GM12878 (cell line): ENCODE data around the gene TMC5. TPM values are rescaled to one million over a fixed set of nuclear protein-coding genes. Genes with fewer than 3 reads are reported as not detected.

ENCODE experiments used
- ATAC-seq: fragments of 200-7000 bp; cut with Tn5 transposase; 3 replicates; pipeline ENCODE4 v1.9.1; 2020; ENCODE audit warnings: mild to moderate bottlenecking, moderate library complexity
- BruUV-seq: library from RNA; stranded (reverse); fragments of 400-500 nt; replicated peaks from 2 replicates; lab custom pipeline; 2021; lab: Mats Ljungman, UMichigan
- CTCF ChIA-PET: fragments of 300-600 bp; sonication (Branson Sonifier 250); formaldehyde crosslinking; extraction: SDS; loops from one replicate; lab custom pipeline; 2021; ENCODE audit warnings: inconsistent platforms; lab: Yijun Ruan, JAX
- POLR2A ChIA-PET: fragments of 350-600 bp; formaldehyde crosslinking; extraction: SDS; loops from one replicate; lab custom pipeline; 2021; ENCODE audit warnings: inconsistent platforms; lab: Charles Lee
- RAD21 ChIA-PET: fragments of 300-600 bp; sonication (Branson Sonifier 250); formaldehyde crosslinking; loops from one replicate; lab custom pipeline; 2023; ENCODE audit warnings: antibody characterized with exemption; ENCODE audit not compliant: unreplicated experiment; lab: Charles Lee
- SMC1A ChIA-PET: fragments of 300-600 bp; sonication (Branson Sonifier 250); formaldehyde crosslinking; loops from one replicate; lab custom pipeline; 2023; ENCODE audit not compliant: unreplicated experiment, uncharacterized antibody; lab: Charles Lee
- DNase-seq: peaks from one replicate; pipeline ENCODE4 v3.0.0-alpha.2; 2011; ENCODE audit warnings: low read depth, low spot score
- FAIRE-seq: peaks from 3 replicates; lab custom pipeline; 2011; peaks lifted over from hg19 to GRCh38; lab: Jason Lieb, UNC
- H2AFZ ChIP-seq: 2 replicates; pipeline ENCODE4 v1.6.0; 2011; ENCODE audit warnings: low read depth, low read length, control low read depth; ENCODE audit not compliant: control insufficient read depth
- H3K27ac ChIP-seq: 2 replicates; pipeline ENCODE4 v1.5.1; 2011; ENCODE audit warnings: control low read depth; ENCODE audit not compliant: control insufficient read depth, insufficient read depth
- H3K27me3 ChIP-seq, 2 experiments: replicated peaks in 1 of 2; 2 replicates each; pipeline versions ENCODE4 v1.6.0 to v1.6.1; 2011; ENCODE audit warnings: low read length in 1 of 2; ENCODE audit not compliant: control insufficient read depth in 2 of 2, insufficient read depth in 2 of 2
- H3K36me3 ChIP-seq, 2 experiments: 2 replicates each; pipeline ENCODE4 v1.5.1; 2011; ENCODE audit warnings: low read length in 1 of 2; ENCODE audit not compliant: control insufficient read depth in 2 of 2, insufficient read depth in 2 of 2
- H3K4me1 ChIP-seq: 2 replicates; pipeline ENCODE4 v1.6.1; 2011; ENCODE audit warnings: mild to moderate bottlenecking, low read length, moderate library complexity, mixed read lengths; ENCODE audit not compliant: control insufficient read depth, insufficient read depth
- H3K4me2 ChIP-seq: 2 replicates; pipeline ENCODE4 v1.6.0; 2011; ENCODE audit warnings: control low read depth; ENCODE audit not compliant: control insufficient read depth, insufficient read depth
- H3K4me3 ChIP-seq: fragments of 200-600 bp; sonication (generic); 2 replicates; pipeline ENCODE4 v1.5.1; 2016
- H3K79me2 ChIP-seq: 2 replicates; pipeline ENCODE4 v1.6.0; 2011; ENCODE audit warnings: low read length; ENCODE audit not compliant: control insufficient read depth, insufficient read depth
- H3K9ac ChIP-seq: 2 replicates; pipeline ENCODE4 v1.8.0; 2011; ENCODE audit warnings: low read length, control low read depth, mixed read lengths; ENCODE audit not compliant: control insufficient read depth, insufficient read depth
- H3K9me3 ChIP-seq: replicated peaks from 3 replicates; pipeline ENCODE4 v1.5.1; 2011; ENCODE audit warnings: mild to moderate bottlenecking, low read length; ENCODE audit not compliant: control insufficient read depth, insufficient read depth
- H4K20me1 ChIP-seq: 2 replicates; pipeline ENCODE4 v1.6.0; 2011; ENCODE audit not compliant: control insufficient read depth, insufficient read depth
- BHLHE40 ChIP-seq, 2 experiments: fragments of 450-650 bp in 1 of 2; IDR thresholded peaks; 2 replicates each; pipeline ENCODE4 v1.6.1; 2011 to 2017; ENCODE audit warnings: low read depth in 2 of 2, borderline replicate concordance in 1 of 2, improper control_type of control experiment in 1 of 2, low read length in 1 of 2, mild to moderate bottlenecking in 1 of 2
- CBFB ChIP-seq: IDR thresholded peaks from 2 replicates; pipeline ENCODE4 v1.6.1; 2016; ENCODE audit warnings: antibody characterized with exemption, low read depth
- MEF2B ChIP-seq: fragments of 450-650 bp; IDR thresholded peaks from 2 replicates; pipeline ENCODE4 v1.6.1; 2018; ENCODE audit warnings: mild to moderate bottlenecking, moderate library complexity; ENCODE audit not compliant: partially characterized antibody, poor library complexity, severe bottlenecking
- NRF1 ChIP-seq: conservative IDR thresholded peaks from 2 replicates; pipeline ENCODE4 v1.6.1; 2011; ENCODE audit warnings: mild to moderate bottlenecking, low read depth, low read length, improper control_type of control experiment
- RFX5 ChIP-seq: IDR thresholded peaks from 2 replicates; pipeline ENCODE4 v1.6.1; 2011; ENCODE audit warnings: low read depth, low read length, improper control_type of control experiment
- SP1 ChIP-seq: IDR thresholded peaks from one replicate; pipeline ENCODE4 v1.6.1; 2011; ENCODE audit warnings: low read depth, low read length
- SPI1 ChIP-seq: IDR thresholded peaks from 2 replicates; pipeline ENCODE4 v1.6.1; 2011; ENCODE audit warnings: low read depth, mild to moderate bottlenecking, low read length, moderate library complexity, borderline replicate concordance; ENCODE audit not compliant: insufficient read depth
- ZNF274 ChIP-seq: IDR thresholded peaks from one replicate; pipeline ENCODE4 v1.8.0; 2011; ENCODE audit not compliant: insufficient read length, insufficient read depth
- WGBS: methylation state at CpG from one replicate; pipeline ENCODE4 v1.1.6; 2016; ENCODE audit warnings: low lambda C conversion rate; ENCODE audit not compliant: insufficient replicate concordance, insufficient coverage; ENCODE audit errors: missing lambda C conversion rate; 5-methylcytosine and 5-hydroxymethylcytosine counted together
- in situ Hi-C: fragments of 300-500 bp; cut with MboI; formaldehyde crosslinking; loops from 9 replicates; pipeline ENCODE4 v1.14.3; 2018; ENCODE audit warnings: mixed read lengths
- intact Hi-C: fragments of 100-400 bp; cut with micrococcal nuclease; formaldehyde crosslinking; loops from one replicate; pipeline ENCODE4 v1.14.2; 2022; ENCODE audit not compliant: unreplicated experiment
- polyA plus RNA-seq, 11 experiments: library from polyadenylated mRNA; depleted of rRNA in 4 of 11; unstranded in 6 of 11; stranded (reverse) in 5 of 11; fragments of >200 nt; fragmentation: Nextera tagmentation in 4 of 11; fragmentation: Illumina TruSeq in 1 of 11; extraction: Ambion mirVana in 4 of 11; extraction: Trizol in 1 of 11; gene quantifications; 1 replicate in 1 of 11; 2 replicates in 10 of 11; pipeline versions ENCODE4 v1.2.1 to v1.2.3, GENCODE V29; 2011 to 2016; ENCODE audit warnings: inconsistent platforms in 2 of 11, missing spikeins in 2 of 11, low read depth in 1 of 11
- total RNA-seq, 4 experiments: library from RNA; depleted of rRNA in 3 of 4; stranded (reverse); fragments of >200 nt in 3 of 4; fragmentation: Illumina TruSeq in 1 of 4; extraction: Trizol in 1 of 4; gene quantifications; 2 replicates each; pipeline versions ENCODE4 v1.2.1 to v1.2.3, GENCODE V29; 2013 to 2021
- TF ChIP-seq, protein P1 (sequence below): fragments of 450-650 bp; IDR thresholded peaks from 2 replicates; pipeline ENCODE4 v1.6.1; 2016; ENCODE audit warnings: mild to moderate bottlenecking
- TF ChIP-seq, protein P2 (sequence below): fragments of 450-650 bp; IDR thresholded peaks from 2 replicates; pipeline ENCODE4 v1.6.1; 2017; ENCODE audit warnings: mild to moderate bottlenecking
- TF ChIP-seq, protein P3 (sequence below): fragments of 450-650 bp; IDR thresholded peaks from 2 replicates; pipeline ENCODE4 v1.6.1; 2016; ENCODE audit warnings: mild to moderate bottlenecking
- TF ChIP-seq, protein P4 (sequence below): IDR thresholded peaks from 2 replicates; pipeline ENCODE4 v1.6.1; 2011; ENCODE audit warnings: low read depth, mild to moderate bottlenecking, low read length, moderate library complexity, borderline replicate concordance; ENCODE audit errors: extremely low read depth
- TF ChIP-seq, protein P5 (sequence below), 3 experiments: IDR thresholded peaks in 2 of 3; conservative IDR thresholded peaks in 1 of 3; 2 replicates each; pipeline ENCODE4 v1.5.1; 2011; ENCODE audit warnings: low read depth in 3 of 3, low read length in 3 of 3, mild to moderate bottlenecking in 3 of 3, control low read depth in 2 of 3, moderate library complexity in 2 of 3, inconsistent platforms in 1 of 3, mixed read lengths in 1 of 3; ENCODE audit not compliant: control insufficient read depth in 2 of 3, insufficient read depth in 1 of 3; ENCODE audit errors: extremely low read depth in 1 of 3

TMC5 gene
- total and polyA plus RNA-seq, 10 of the 15 experiments (the other 5 are each of a cell fraction or from before 2014, with no cell fraction given), result 0.01 to 0.10 (median 0.07) TPM; not detected in 5

DNA sequence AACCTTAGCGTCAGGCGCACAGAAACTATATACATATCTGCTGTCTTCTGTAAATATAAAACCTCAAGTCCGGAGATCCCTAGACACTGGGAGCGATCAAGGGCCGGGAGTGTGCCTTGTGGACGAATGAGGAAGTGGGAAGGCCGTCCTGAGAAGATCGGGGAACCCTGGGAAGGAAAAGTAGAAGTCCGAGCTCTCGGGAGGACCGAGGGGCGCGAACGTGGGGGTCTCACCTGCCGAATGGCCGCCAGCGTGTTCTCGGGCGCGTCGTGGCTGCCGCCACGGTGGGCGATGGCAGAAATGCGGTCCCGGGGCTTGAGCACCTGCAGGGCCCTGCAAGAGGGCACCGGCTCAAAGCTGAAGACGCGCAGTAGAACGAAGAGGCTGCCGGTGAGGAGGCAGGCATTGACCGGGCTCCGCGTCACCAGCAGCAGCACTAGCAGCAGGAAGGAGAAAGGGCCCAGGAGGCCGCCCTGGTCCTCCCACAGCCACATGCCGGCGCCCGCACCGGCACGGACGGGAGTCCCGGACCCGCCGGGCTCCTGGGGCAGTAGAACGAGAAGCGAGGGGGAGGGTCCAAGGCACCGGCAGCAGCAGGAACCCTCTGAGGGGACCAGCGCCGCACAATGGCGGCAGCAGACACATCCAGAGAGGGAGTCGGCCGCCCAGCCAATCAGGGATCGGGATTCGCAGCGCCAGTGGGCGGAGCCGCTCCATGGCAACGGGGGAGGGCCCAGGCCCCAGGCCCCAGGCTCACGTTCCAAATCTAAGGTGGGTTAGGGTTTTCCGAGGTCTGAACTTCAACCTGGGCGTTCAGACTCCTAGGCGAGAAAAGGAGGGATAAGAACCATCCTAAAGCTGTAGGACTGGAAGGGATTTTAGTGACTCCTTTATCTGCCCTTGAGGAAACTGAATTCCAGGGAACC is 104.1 kb downstream of the TMC5 start, which contains the start of gene GDE1:
TSS of gene GDE1 (minus strand) at position 628 of the 926 bp plus-strand sequence. CDS start at position 494, 134 bp downstream.
- ChIA-PET POLR2A (interaction anchor here (0.7 to 2.1 kb wide), 3 partner anchors 9 to 36 kb away, joined by 3 to 6 read pairs (median 3); partner anchors contain the start of gene VPS35L), RAD21 (interaction anchor here (2.1 kb wide), 1 partner anchor 34 kb away, joined by 9 read pairs; the partner anchor contains the start of gene VPS35L), CTCF (interaction anchor here (0.7 to 4.5 kb wide), 2 partner anchors 19 to 308 kb away, joined by 4 to 23 read pairs; no protein-coding TSS in a partner anchor), SMC1A (interaction anchor here (0.7 to 1.4 kb wide), 2 partner anchors 11 to 34 kb away, joined by 3 read pairs; partner anchors contain the start of gene VPS35L)
- peak within 1 kb of the TSS; percentile 74 for H3K27ac ChIP-seq
- H4K20me1 ChIP-seq, result no peaks in the 10 kb centered on the region
- intact Hi-C loops, result loop anchor here (5.0 kb wide), 1 partner anchor 454 kb away; the partner anchor contains the start of gene COQ7
- peaks cover 66% of the 10 kb centered on the region for H3K79me2 ChIP-seq
- in situ Hi-C loops, result loop anchor here (10.0 kb wide), 1 partner anchor 727 kb away; the partner anchor contains the start of gene RPS15A
- H3K4me1 ChIP-seq, result peaks cover 14% of the 10 kb centered on the region
- no peaks in the 10 kb centered on the region for H3K27me3 ChIP-seq
- H3K9ac ChIP-seq, result peak within 1 kb of the TSS; percentile 83
- DNase-seq (peak; percentile 64), FAIRE-seq (peak; percentile 70), ATAC-seq (peak; percentile 77)
- peak within 1 kb of the TSS; percentile 87 for H2AFZ ChIP-seq
- peaks cover 0 to 4% of the 10 kb centered on the region in 2 experiments; a peak in 2 of 4 replicates for H3K36me3 ChIP-seq
- H3K4me2 ChIP-seq, result peak within 1 kb of the TSS; percentile 90
- peak within 1 kb of the TSS; percentile 81 for H3K4me3 ChIP-seq
- under 1% methylated on average over 52 of the region's 62 CpGs for WGBS
- H3K9me3 ChIP-seq, result no peaks in the 10 kb centered on the region
- no TSS peak for BruUV-seq
- TF ChIP-seq, protein P1, sequence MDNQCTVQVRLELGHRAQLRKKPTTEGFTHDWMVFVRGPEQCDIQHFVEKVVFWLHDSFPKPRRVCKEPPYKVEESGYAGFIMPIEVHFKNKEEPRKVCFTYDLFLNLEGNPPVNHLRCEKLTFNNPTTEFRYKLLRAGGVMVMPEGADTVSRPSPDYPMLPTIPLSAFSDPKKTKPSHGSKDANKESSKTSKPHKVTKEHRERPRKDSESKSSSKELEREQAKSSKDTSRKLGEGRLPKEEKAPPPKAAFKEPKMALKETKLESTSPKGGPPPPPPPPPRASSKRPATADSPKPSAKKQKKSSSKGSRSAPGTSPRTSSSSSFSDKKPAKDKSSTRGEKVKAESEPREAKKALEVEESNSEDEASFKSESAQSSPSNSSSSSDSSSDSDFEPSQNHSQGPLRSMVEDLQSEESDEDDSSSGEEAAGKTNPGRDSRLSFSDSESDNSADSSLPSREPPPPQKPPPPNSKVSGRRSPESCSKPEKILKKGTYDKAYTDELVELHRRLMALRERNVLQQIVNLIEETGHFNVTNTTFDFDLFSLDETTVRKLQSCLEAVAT, result no peak
- TF ChIP-seq ZNF274 (no peak), SP1 (peak; percentile 80), NRF1 (no peak), RFX5 (no peak), SPI1 (peak; percentile 75), MEF2B (no peak), CBFB (no peak), BHLHE40 (IDR thresholded peaks at IDR 0.05; ENCODE audit: borderline replicate concordance in 1 of 2, low read depth in 2 of 2, low read length in 1 of 2) (peak; percentile 87 to 91)
- TF ChIP-seq, protein P2, sequence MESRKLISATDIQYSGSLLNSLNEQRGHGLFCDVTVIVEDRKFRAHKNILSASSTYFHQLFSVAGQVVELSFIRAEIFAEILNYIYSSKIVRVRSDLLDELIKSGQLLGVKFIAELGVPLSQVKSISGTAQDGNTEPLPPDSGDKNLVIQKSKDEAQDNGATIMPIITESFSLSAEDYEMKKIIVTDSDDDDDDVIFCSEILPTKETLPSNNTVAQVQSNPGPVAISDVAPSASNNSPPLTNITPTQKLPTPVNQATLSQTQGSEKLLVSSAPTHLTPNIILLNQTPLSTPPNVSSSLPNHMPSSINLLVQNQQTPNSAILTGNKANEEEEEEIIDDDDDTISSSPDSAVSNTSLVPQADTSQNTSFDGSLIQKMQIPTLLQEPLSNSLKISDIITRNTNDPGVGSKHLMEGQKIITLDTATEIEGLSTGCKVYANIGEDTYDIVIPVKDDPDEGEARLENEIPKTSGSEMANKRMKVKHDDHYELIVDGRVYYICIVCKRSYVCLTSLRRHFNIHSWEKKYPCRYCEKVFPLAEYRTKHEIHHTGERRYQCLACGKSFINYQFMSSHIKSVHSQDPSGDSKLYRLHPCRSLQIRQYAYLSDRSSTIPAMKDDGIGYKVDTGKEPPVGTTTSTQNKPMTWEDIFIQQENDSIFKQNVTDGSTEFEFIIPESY, result no peak
- TF ChIP-seq, protein P3, sequence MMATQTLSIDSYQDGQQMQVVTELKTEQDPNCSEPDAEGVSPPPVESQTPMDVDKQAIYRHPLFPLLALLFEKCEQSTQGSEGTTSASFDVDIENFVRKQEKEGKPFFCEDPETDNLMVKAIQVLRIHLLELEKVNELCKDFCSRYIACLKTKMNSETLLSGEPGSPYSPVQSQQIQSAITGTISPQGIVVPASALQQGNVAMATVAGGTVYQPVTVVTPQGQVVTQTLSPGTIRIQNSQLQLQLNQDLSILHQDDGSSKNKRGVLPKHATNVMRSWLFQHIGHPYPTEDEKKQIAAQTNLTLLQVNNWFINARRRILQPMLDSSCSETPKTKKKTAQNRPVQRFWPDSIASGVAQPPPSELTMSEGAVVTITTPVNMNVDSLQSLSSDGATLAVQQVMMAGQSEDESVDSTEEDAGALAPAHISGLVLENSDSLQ, result peak; percentile 43; the same call in 1 of the 2 replicates
- TF ChIP-seq, protein P4, sequence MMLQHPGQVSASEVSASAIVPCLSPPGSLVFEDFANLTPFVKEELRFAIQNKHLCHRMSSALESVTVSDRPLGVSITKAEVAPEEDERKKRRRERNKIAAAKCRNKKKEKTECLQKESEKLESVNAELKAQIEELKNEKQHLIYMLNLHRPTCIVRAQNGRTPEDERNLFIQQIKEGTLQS, result no peak
- TF ChIP-seq, protein P5, sequence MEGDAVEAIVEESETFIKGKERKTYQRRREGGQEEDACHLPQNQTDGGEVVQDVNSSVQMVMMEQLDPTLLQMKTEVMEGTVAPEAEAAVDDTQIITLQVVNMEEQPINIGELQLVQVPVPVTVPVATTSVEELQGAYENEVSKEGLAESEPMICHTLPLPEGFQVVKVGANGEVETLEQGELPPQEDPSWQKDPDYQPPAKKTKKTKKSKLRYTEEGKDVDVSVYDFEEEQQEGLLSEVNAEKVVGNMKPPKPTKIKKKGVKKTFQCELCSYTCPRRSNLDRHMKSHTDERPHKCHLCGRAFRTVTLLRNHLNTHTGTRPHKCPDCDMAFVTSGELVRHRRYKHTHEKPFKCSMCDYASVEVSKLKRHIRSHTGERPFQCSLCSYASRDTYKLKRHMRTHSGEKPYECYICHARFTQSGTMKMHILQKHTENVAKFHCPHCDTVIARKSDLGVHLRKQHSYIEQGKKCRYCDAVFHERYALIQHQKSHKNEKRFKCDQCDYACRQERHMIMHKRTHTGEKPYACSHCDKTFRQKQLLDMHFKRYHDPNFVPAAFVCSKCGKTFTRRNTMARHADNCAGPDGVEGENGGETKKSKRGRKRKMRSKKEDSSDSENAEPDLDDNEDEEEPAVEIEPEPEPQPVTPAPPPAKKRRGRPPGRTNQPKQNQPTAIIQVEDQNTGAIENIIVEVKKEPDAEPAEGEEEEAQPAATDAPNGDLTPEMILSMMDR (IDR thresholded peaks at IDR 0.05 in 2 of 3, conservative IDR thresholded peaks at IDR 0.05 in 1 of 3; ENCODE audit: control insufficient read depth in 2 of 3, extremely low read depth in 1 of 3, insufficient read depth in 1 of 3, low read depth in 3 of 3, low read length in 3 of 3), result peak; percentile 39 to 61 (median 50); a peak in 5 of 6 replicates
